Effector memory CD8-positive, alpha-beta T cell (primary cell): ENCODE results near the gene MPV17L2.
A peak's percentile ranks its signal among the peaks of the same experiment; 100 is the strongest.

ENCODE experiments used
- ATAC-seq: fragments of 150-1000 bp; cut with Tn5 transposase; replicated peaks from 2 replicates; pipeline ENCODE4 v1.10.0; 2021; ENCODE audit warnings: mild to moderate bottlenecking, moderate library complexity
- DNase-seq, 3 experiments: peaks; one replicate each; pipeline ENCODE4 v3.0.0; 2021
- H3K27ac Mint-ChIP-seq, 2 donors: one replicate each; pipeline ENCODE4 v1.8.0; 2022; ENCODE audit warnings: mild to moderate bottlenecking in 2 of 2, mixed read lengths in 2 of 2, moderate library complexity in 2 of 2
- H3K27me3 Mint-ChIP-seq, 2 donors: one replicate each; pipeline ENCODE4 v1.8.0; 2022; ENCODE audit warnings: mixed read lengths in 2 of 2
- H3K36me3 Mint-ChIP-seq: one replicate; pipeline ENCODE4 v1.8.0; 2022; ENCODE audit warnings: mild to moderate bottlenecking, moderate library complexity, mixed read lengths; ENCODE audit not compliant: insufficient read depth
- H3K4me1 Mint-ChIP-seq, 2 donors: one replicate each; pipeline ENCODE4 v1.8.0; 2022; ENCODE audit warnings: low read depth in 2 of 2, mixed read lengths in 2 of 2
- H3K4me3 Mint-ChIP-seq, 2 donors: one replicate each; pipeline ENCODE4 v1.8.0; 2022; ENCODE audit warnings: mild to moderate bottlenecking in 2 of 2, mixed read lengths in 2 of 2, moderate library complexity in 2 of 2
- H3K9me3 Mint-ChIP-seq, 2 donors: one replicate each; pipeline ENCODE4 v1.8.0; 2022; ENCODE audit warnings: mixed read lengths in 2 of 2

MPV17L2 gene

GRCh38 chr19:18167011-18167410 is 26.0 kb upstream of the MPV17L2 start:
- no peaks in the 10 kb centered on the region for H3K27me3 Mint-ChIP-seq
- peaks cover 41% of the 10 kb centered on the region for H3K36me3 Mint-ChIP-seq
- no peaks in the 10 kb centered on the region for H3K9me3 Mint-ChIP-seq
- ATAC-seq = no peak
- DNase-seq = no peak
- no peak overlapping the region for H3K27ac Mint-ChIP-seq
- no peak overlapping the region for H3K4me3 Mint-ChIP-seq
- peaks cover 2 to 3% of the 10 kb centered on the region in 2 donors for H3K4me1 Mint-ChIP-seq

- H3K36me3 Mint-ChIP-seq = peaks cover 38% of the 10 kb centered on the region
- ATAC-seq = peak; percentile 86
- no peaks in the 10 kb centered on the region for H3K27me3 Mint-ChIP-seq
- peaks cover 3 to 4% of the 10 kb centered on the region in 2 donors for H3K4me1 Mint-ChIP-seq
- H3K9me3 Mint-ChIP-seq = no peaks in the 10 kb centered on the region
- no peak overlapping the region for H3K4me3 Mint-ChIP-seq
- peak; percentile 53 to 62 (median 61) for DNase-seq
- no peak overlapping the region for H3K27ac Mint-ChIP-seq
Measured at GRCh38 chr19:18167975-18168645, 24.9 kb upstream of the MPV17L2 start.

DNA sequence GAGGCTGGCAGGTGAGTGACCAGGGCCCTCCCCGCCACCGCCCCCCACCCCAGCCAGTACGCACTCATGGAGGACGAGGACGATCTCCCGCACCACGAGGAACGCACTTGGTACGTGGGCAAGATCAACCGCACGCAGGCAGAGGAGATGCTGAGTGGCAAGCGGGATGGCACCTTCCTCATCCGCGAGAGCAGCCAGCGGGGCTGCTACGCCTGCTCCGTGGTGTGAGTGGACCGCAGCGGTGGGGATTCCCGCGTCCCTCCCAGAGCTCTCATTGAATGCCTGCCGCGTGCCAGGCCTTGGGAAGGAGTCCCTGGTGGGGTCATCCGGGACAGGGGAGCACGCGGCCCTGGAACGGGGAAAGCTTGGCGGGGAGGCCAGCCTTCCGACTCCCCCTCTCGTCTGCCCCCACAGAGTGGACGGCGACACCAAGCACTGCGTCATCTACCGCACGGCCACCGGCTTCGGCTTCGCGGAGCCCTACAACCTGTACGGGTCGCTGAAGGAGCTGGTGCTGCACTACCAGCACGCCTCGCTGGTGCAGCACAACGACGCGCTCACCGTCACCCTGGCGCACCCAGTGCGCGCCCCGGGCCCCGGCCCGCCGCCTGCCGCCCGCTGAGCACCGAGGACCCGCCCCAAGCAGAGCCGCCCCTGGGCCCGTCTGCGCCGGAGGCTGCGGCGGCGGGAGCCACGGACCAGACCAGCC is 24.2 kb upstream of the MPV17L2 start:
- no peak for ATAC-seq
- H3K36me3 Mint-ChIP-seq = peaks cover 37% of the 10 kb centered on the region
- no peak overlapping the region for H3K27ac Mint-ChIP-seq
- H3K27me3 Mint-ChIP-seq = no peaks in the 10 kb centered on the region
- no peak for DNase-seq
- peaks cover 6 to 8% of the 10 kb centered on the region in 2 donors for H3K4me1 Mint-ChIP-seq
- no peak overlapping the region for H3K4me3 Mint-ChIP-seq
- no peaks in the 10 kb centered on the region for H3K9me3 Mint-ChIP-seq

GRCh38 chr19:18170714-18171255 is 22.2 kb upstream of the MPV17L2 start:
- Mint-ChIP-seq H3K4me1 (peaks cover 16 to 18% of the 10 kb centered on the region in 2 donors), H3K27me3 (no peaks in the 10 kb centered on the region), H3K4me3 (no peak overlapping the region), H3K36me3 (peaks cover 26% of the 10 kb centered on the region), H3K9me3 (no peaks in the 10 kb centered on the region), H3K27ac (peak overlapping the region in 1 of 2 donors; percentile 60)
- ATAC-seq (no peak), DNase-seq (no peak)

DNA sequence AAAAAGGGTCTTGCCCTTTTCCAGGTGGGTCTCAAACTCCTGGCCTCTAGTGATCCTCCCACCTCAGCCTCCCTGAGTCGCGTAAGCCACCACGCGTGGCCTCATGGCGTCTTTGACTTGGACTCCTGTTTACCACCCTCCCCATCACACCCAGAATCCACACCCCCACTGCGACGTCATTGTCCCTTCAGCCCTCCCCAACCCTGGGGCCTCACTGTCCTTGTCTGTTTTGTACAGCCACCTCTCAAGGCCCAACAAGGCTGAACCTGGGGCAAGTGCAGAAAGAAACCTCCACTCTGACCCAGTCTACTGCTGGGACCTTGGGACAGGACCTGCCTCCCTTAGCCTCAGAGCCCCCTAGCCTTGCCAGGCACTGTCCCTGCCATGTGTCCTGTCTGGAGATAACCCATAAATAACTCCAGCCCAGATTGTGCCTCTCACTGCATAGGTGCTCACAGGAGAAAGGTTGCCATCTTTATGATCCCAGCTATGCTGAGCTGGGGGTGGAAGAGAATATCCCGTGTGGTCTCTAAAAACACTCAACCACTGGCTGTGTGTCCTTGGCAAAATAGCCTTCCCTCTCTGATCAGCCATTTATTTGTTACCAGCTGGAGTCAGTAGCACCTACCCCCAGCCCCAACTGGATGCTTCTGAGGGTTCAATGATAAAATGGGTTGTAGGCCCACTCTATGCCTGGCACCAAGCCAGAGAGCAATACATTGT is 21.3 kb upstream of the MPV17L2 start:
- Mint-ChIP-seq H3K27me3 (no peaks in the 10 kb centered on the region), H3K4me3 (no peak overlapping the region), H3K4me1 (peaks cover 16 to 18% of the 10 kb centered on the region in 2 donors), H3K27ac (peak overlapping the region; percentile 78 to 85), H3K9me3 (no peaks in the 10 kb centered on the region), H3K36me3 (peaks cover 16% of the 10 kb centered on the region)
- ATAC-seq = no peak
- no peak for DNase-seq

DNA sequence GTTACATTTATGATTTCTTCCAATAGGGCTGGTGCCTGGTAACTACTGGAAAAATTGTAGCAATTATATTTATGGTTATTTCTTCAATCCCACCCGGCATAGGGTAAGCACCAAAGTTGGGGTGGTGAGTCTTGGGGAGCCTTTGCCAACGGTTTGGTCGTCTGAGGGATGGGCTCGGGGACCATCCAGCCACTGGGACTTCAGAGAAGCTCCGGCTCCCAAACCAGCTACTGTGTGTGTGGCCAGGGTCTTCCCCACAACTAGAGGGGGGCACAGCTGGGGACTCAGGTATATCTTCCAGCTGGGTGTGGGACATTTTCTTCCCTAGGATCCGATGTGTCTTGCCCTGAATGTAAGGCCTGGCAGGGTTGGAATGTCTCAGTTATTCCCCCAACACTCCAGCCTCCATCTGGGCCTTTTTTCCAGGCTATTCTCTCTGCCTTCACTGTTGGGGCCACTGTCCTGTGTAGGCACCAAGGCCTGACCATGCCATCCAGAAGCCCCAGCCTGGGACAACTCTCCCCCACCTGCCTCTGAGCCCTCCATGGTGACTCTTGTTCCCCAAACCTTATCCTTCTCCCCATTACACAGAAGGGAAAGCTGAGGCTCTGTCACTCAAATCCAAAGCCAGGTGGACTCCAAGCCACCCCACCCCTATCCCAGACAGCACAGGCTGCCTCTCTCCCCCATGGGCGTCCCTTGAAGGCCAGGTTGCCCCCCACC is 20.5 kb upstream of the MPV17L2 start:
- peaks cover 16 to 18% of the 10 kb centered on the region in 2 donors for H3K4me1 Mint-ChIP-seq
- peak overlapping the region; percentile 58 to 92 for H3K4me3 Mint-ChIP-seq
- H3K9me3 Mint-ChIP-seq = no peaks in the 10 kb centered on the region
- peaks cover 12% of the 10 kb centered on the region for H3K36me3 Mint-ChIP-seq
- peak overlapping the region; percentile 78 to 87 for H3K27ac Mint-ChIP-seq
- ATAC-seq (no peak), DNase-seq (no peak)
- H3K27me3 Mint-ChIP-seq = no peaks in the 10 kb centered on the region

- H3K4me3 Mint-ChIP-seq = peak overlapping the region; percentile 92 to 97
- peaks cover 13 to 17% of the 10 kb centered on the region in 2 donors for H3K4me1 Mint-ChIP-seq
- ATAC-seq (peak; percentile 10), DNase-seq (no peak)
- H3K9me3 Mint-ChIP-seq = no peaks in the 10 kb centered on the region
- no peaks in the 10 kb centered on the region for H3K27me3 Mint-ChIP-seq
- H3K36me3 Mint-ChIP-seq = peaks cover 8% of the 10 kb centered on the region
- peak overlapping the region; percentile 84 to 87 for H3K27ac Mint-ChIP-seq
Measured at GRCh38 chr19:18173054-18173571, 19.9 kb upstream of the MPV17L2 start.

DNA sequence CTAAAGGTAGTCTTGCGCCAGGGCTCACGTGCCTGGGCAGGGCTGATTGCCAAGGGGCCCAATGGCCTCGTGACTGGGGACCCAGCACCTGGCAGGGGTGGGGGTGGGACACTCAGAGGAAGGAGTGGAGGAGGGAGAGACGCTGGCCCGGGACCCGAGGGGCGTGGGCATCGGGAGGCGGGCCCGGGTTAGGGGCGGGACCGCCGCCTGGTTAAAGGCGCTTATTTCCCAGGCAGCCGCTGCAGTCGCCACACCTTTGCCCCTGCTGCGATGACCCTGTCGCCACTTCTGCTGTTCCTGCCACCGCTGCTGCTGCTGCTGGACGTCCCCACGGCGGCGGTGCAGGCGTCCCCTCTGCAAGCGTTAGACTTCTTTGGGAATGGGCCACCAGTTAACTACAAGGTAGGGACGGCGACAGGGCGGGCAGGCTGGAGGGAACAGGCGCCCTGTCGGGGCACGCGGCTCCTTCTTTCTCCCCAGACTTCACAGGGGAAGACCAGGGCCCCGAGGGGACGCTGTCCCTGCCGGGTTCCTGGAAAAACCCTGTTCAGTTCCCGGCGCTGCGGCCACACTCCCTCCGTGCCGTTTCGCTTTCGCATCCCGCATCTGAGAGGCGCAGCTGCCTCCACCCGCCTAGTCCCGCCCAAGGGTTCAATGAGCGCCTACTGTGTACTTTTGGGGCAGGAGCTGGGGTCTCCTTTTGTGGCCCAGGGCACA is 19.3 kb upstream of the MPV17L2 start, which contains the start of gene IFI30:
Gene IFI30, plus strand, starts transcription at position 242 of the 717 bp plus-strand sequence. Its CDS starts 29 bp downstream, at position 271.
- no peaks in the 10 kb centered on the region for H3K27me3 Mint-ChIP-seq
- peak; percentile 71 for ATAC-seq
- H3K36me3 Mint-ChIP-seq = peaks cover 4% of the 10 kb centered on the region
- H3K27ac Mint-ChIP-seq = peak within 1 kb of the TSS; percentile 84 to 87
- DNase-seq = peak; percentile 41 to 47 (median 43)
- peak within 1 kb of the TSS; percentile 92 to 97 for H3K4me3 Mint-ChIP-seq
- no peaks in the 10 kb centered on the region for H3K9me3 Mint-ChIP-seq
- peaks cover 13 to 16% of the 10 kb centered on the region in 2 donors for H3K4me1 Mint-ChIP-seq

DNA sequence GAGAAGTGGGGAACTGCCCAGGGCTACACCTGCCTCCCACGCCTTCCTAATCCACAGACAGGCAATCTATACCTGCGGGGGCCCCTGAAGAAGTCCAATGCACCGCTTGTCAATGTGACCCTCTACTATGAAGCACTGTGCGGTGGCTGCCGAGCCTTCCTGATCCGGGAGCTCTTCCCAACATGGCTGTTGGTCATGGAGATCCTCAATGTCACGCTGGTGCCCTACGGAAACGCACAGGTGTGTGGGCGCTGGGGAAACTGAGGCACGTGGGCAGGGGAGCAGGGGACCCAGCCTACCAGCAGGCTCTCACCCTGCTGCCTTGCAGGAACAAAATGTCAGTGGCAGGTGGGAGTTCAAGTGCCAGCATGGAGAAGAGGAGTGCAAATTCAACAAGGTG is 18.0 kb upstream of the MPV17L2 start:
- Mint-ChIP-seq H3K36me3 (peaks cover 6% of the 10 kb centered on the region), H3K27me3 (no peaks in the 10 kb centered on the region), H3K4me3 (peak overlapping the region; percentile 92 to 97), H3K9me3 (no peaks in the 10 kb centered on the region), H3K4me1 (peaks cover 13 to 16% of the 10 kb centered on the region in 2 donors), H3K27ac (no peak overlapping the region)
- ATAC-seq (no peak), DNase-seq (no peak)

DNA sequence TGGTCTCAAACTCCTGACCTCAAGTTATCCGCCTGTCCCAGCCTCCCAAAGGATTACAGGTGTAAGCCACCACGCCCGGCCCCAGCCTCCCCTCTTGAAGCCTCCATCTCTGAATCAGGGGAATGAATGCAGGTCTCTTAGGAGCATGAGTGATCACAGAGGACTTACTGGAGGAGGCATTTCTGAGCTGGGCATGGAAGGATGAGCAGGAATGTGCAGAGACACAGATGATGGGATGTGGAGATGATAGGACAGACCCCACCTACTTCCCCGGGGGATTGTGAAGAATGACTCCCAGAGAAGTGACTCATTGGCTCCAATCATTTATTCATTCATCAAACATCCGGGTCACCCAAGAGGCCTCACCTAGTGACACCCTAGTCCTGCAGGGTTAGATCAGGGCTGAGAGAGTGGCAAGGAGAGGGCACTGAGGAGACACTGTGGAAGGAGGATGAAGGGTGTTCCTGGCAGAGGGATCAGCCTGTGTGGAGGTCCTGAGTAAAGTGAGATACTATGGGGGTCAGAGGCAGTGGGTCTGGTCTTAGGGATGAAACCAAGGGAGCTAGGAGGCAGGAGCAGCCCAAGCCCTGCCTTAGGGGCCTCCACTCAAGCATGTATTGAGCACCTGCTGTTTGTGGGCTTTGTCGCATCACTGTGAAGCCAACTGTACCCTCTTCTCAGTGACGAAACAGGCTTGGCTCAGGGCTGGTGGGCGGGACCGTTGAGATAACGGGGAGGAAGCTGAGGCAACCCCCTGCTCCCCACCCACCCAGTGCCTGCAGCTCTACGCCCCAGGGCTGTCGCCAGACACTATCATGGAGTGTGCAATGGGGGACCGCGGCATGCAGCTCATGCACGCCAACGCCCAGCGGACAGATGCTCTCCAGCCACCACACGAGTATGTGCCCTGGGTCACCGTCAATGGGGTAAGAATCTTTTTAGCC is 16.4 kb upstream of the MPV17L2 start:
- Mint-ChIP-seq H3K9me3 (no peaks in the 10 kb centered on the region), H3K27ac (no peak overlapping the region), H3K27me3 (no peaks in the 10 kb centered on the region), H3K36me3 (peaks cover 12% of the 10 kb centered on the region), H3K4me1 (peaks cover 13 to 16% of the 10 kb centered on the region in 2 donors), H3K4me3 (peak overlapping the region in 1 of 2 donors; percentile 19)
- DNase-seq (no peak), ATAC-seq (no peak)

- Mint-ChIP-seq H3K27ac (no peak overlapping the region), H3K9me3 (no peaks in the 10 kb centered on the region), H3K36me3 (peaks cover 7% of the 10 kb centered on the region), H3K4me3 (no peak overlapping the region), H3K4me1 (peaks cover 2% of the 10 kb centered on the region in 2 donors), H3K27me3 (no peaks in the 10 kb centered on the region)
- no peak for ATAC-seq
- DNase-seq = no peak
Measured at GRCh38 chr19:18179957-18180356, 13.1 kb upstream of the MPV17L2 start.
